Epidermal melanocyte (primary cell): ENCODE results near the gene EVX2.

Experiments
- DNase-seq: peaks from one replicate; pipeline ENCODE4 v3.0.0; 2011; ENCODE audit warnings: low spot score; ENCODE audit not compliant: insufficient read length

Gene EVX2

GRCh38 chr2:176082824-176083751, 674 bp downstream of the EVX2 start:
- DNase-seq: no peak

GRCh38 chr2:176082525-176082823, 1.3 kb downstream of the EVX2 start:
- DNase-seq: no peak

- DNase-seq: no peak
These were observed 1.8 kb downstream of the EVX2 start for GRCh38 chr2:176081837-176082524.

- no peak for DNase-seq
These were observed 2.4 kb downstream of the EVX2 start for GRCh38 chr2:176081376-176081836.

- DNase-seq: no peak
These were observed 3.0 kb downstream of the EVX2 start for GRCh38 chr2:176080540-176081375.

- no peak for DNase-seq
These were observed 3.8 kb downstream of the EVX2 start for GRCh38 chr2:176079831-176080539.

- no peak for DNase-seq
These were observed 4.4 kb downstream of the EVX2 start for GRCh38 chr2:176079285-176079830.

GRCh38 chr2:176078541-176079284, 5.0 kb downstream of the EVX2 start:
- DNase-seq: no peak

- no peak for DNase-seq
These were observed 7.0 kb downstream of the EVX2 start for GRCh38 chr2:176076796-176077195.

- no peak for DNase-seq
These were observed 7.7 kb downstream of the EVX2 start for GRCh38 chr2:176076063-176076462.

GRCh38 chr2:176075481-176075880, 8.3 kb downstream of the EVX2 start:
- no peak for DNase-seq

- DNase-seq: no peak
These were observed 8.8 kb downstream of the EVX2 start for GRCh38 chr2:176074919-176075425.

- no peak for DNase-seq
These were observed 10.5 kb downstream of the EVX2 start for GRCh38 chr2:176072951-176073904.

GRCh38 chr2:176072292-176072669, 11.5 kb downstream of the EVX2 start:
- no peak for DNase-seq

- no peak for DNase-seq
These were observed 12.2 kb downstream of the EVX2 start for GRCh38 chr2:176071330-176072291.

- DNase-seq: no peak
These were observed 15.3 kb downstream of the EVX2 start for GRCh38 chr2:176068419-176068832.

GRCh38 chr2:176067589-176068418, 16.0 kb downstream of the EVX2 start:
- DNase-seq: no peak
